Measurements from ENCODE around the gene PPIC.

DNA sequence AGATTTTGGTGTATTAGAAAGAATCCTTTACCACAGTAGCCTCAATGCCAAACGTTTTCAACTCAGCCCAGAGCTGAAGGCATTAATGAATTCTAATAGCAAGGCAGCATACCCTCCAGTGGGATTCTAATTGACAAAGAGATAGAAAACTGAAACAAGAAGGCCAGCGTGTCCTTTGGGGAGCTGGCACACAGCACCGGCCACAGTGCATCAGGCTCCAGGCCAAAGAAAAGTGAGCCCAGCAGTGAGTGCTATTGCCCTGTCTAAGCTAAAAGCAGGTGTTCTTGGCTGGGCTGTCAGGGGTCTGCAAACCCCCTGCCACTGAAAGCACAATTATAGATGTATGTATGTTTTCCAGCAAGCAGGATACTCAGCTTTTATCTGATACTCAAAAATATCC, 40.4 kb downstream of the PPIC start:
- TF ChIP-seq, protein P1, sequence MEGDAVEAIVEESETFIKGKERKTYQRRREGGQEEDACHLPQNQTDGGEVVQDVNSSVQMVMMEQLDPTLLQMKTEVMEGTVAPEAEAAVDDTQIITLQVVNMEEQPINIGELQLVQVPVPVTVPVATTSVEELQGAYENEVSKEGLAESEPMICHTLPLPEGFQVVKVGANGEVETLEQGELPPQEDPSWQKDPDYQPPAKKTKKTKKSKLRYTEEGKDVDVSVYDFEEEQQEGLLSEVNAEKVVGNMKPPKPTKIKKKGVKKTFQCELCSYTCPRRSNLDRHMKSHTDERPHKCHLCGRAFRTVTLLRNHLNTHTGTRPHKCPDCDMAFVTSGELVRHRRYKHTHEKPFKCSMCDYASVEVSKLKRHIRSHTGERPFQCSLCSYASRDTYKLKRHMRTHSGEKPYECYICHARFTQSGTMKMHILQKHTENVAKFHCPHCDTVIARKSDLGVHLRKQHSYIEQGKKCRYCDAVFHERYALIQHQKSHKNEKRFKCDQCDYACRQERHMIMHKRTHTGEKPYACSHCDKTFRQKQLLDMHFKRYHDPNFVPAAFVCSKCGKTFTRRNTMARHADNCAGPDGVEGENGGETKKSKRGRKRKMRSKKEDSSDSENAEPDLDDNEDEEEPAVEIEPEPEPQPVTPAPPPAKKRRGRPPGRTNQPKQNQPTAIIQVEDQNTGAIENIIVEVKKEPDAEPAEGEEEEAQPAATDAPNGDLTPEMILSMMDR (IDR thresholded peaks at IDR 0.05) = no peak
- TF ChIP-seq EZH2 (IDR thresholded peaks at IDR 0.05; ENCODE audit: borderline replicate concordance, insufficient read depth, low read depth, low read length, poor library complexity, severe bottlenecking) = no peak
